ENCODE results near the gene NTM. TPM values are rescaled to one million over a fixed set of nuclear protein-coding genes. Genes with fewer than 3 reads are reported as not detected.
"Not testable (repeated sequence)": the region's sequence is repeated elsewhere in the genome, so short reads cannot be mapped to it uniquely, and the experiment has no call there.

NTM gene
- total and polyA plus RNA-seq, 2 donors (not counting 1 experiment from before 2014, with no cell fraction given) = 12.3 to 28.6 TPM

- Histone ChIP-seq H3K9ac (ENCODE audit: insufficient read depth, low read length) (peak overlapping the region; percentile 82), H3K4me3 (replicated peaks in 1 of 4; ENCODE audit: control extremely low read depth in 1 of 4, insufficient read depth in 1 of 4, low read depth in 3 of 4, low read length in 4 of 4) (peak overlapping the region; percentile 72 to 99 (median 93)), H2AFZ (ENCODE audit: low read length) (peak overlapping the region; percentile 91), H3K4me2 (ENCODE audit: extremely low read depth, insufficient read depth, low read length) (peak overlapping the region; percentile 77), H3K27ac (ENCODE audit: insufficient read depth, low read length) (peak overlapping the region; percentile 87), H3K79me2 (ENCODE audit: control insufficient read depth, insufficient read depth, low read length) (peaks cover 34% of the 10 kb centered on the region)
- H4K20me1 ChIP-seq (ENCODE audit: control insufficient read depth, extremely low read depth, insufficient read depth, low read length); H3K27me3 ChIP-seq (ENCODE audit: control insufficient read depth, insufficient read depth, low read length); H3K9me3 ChIP-seq (ENCODE audit: control insufficient read depth, insufficient read depth, low read depth, low read length); DNase-seq (ENCODE audit: low read depth in 2 of 2); H3K36me3 ChIP-seq (ENCODE audit: control insufficient read depth, insufficient read depth, low read length); H3K4me1 ChIP-seq (ENCODE audit: control insufficient read depth, extremely low read depth, insufficient read depth, low read length): not testable (repeated sequence)
- peak; percentile 33 to 45 for TF ChIP-seq CTCF (conservative IDR thresholded peaks at IDR 0.05 in 1 of 2, IDR thresholded peaks at IDR 0.05 in 1 of 2; ENCODE audit: low read depth in 1 of 2, low read length in 2 of 2)
Measured at GRCh38 chr11:131911388-131912032, 541.1 kb downstream of the NTM start.

- peaks cover 34% of the 10 kb centered on the region for H3K79me2 ChIP-seq (ENCODE audit: control insufficient read depth, insufficient read depth, low read length)
- TF ChIP-seq CTCF (conservative IDR thresholded peaks at IDR 0.05 in 1 of 2, IDR thresholded peaks at IDR 0.05 in 1 of 2; ENCODE audit: low read depth in 1 of 2, low read length in 2 of 2) = no peak
- no peak for TF ChIP-seq EZH2 (IDR thresholded peaks at IDR 0.05; ENCODE audit: low read length, missing control alignments)
- peak overlapping the region in 3 of 4 experiments; percentile 92 to 99 (median 94) for H3K4me3 ChIP-seq (replicated peaks in 1 of 4; ENCODE audit: control extremely low read depth in 1 of 4, insufficient read depth in 1 of 4, low read depth in 3 of 4, low read length in 4 of 4)
- H3K27ac ChIP-seq (ENCODE audit: insufficient read depth, low read length) = peak overlapping the region; percentile 16
- no peaks in the 10 kb centered on the region for H3K27me3 ChIP-seq (ENCODE audit: control insufficient read depth, insufficient read depth, low read length)
- DNase-seq (ENCODE audit: low read depth in 2 of 2) = no peak
- H3K9ac ChIP-seq (ENCODE audit: insufficient read depth, low read length) = no peak overlapping the region
- H4K20me1 ChIP-seq (ENCODE audit: control insufficient read depth, extremely low read depth, insufficient read depth, low read length) = no peaks in the 10 kb centered on the region
- no peaks in the 10 kb centered on the region for H3K36me3 ChIP-seq (ENCODE audit: control insufficient read depth, insufficient read depth, low read length)
- peak overlapping the region; percentile 22 for H2AFZ ChIP-seq (ENCODE audit: low read length)
- H3K4me2 ChIP-seq (ENCODE audit: extremely low read depth, insufficient read depth, low read length) = peak overlapping the region; percentile 77
- H3K4me1 ChIP-seq (ENCODE audit: control insufficient read depth, extremely low read depth, insufficient read depth, low read length) = peaks cover 7% of the 10 kb centered on the region
- H3K9me3 ChIP-seq (ENCODE audit: control insufficient read depth, insufficient read depth, low read depth, low read length) = no peaks in the 10 kb centered on the region
Measured at GRCh38 chr11:131912134-131912533, 541.7 kb downstream of the NTM start.

- no peak overlapping the region for H3K27ac ChIP-seq (ENCODE audit: insufficient read depth, low read length)
- H3K4me3 ChIP-seq (replicated peaks in 1 of 4; ENCODE audit: control extremely low read depth in 1 of 4, insufficient read depth in 1 of 4, low read depth in 3 of 4, low read length in 4 of 4) = no peak overlapping the region
- H4K20me1 ChIP-seq (ENCODE audit: control insufficient read depth, extremely low read depth, insufficient read depth, low read length) = no peaks in the 10 kb centered on the region
- H3K27me3 ChIP-seq (ENCODE audit: control insufficient read depth, insufficient read depth, low read length) = no peaks in the 10 kb centered on the region
- H3K9ac ChIP-seq (ENCODE audit: insufficient read depth, low read length) = no peak overlapping the region
- DNase-seq (ENCODE audit: low read depth in 2 of 2) = peak in 1 of 2 donors; percentile 47
- H3K9me3 ChIP-seq (ENCODE audit: control insufficient read depth, insufficient read depth, low read depth, low read length) = no peaks in the 10 kb centered on the region
- no peak overlapping the region for H2AFZ ChIP-seq (ENCODE audit: low read length)
- peaks cover 34% of the 10 kb centered on the region for H3K79me2 ChIP-seq (ENCODE audit: control insufficient read depth, insufficient read depth, low read length)
- TF ChIP-seq EZH2 (IDR thresholded peaks at IDR 0.05; ENCODE audit: low read length, missing control alignments) (no peak), CTCF (conservative IDR thresholded peaks at IDR 0.05 in 1 of 2, IDR thresholded peaks at IDR 0.05 in 1 of 2; ENCODE audit: low read depth in 1 of 2, low read length in 2 of 2) (no peak)
- no peak overlapping the region for H3K4me2 ChIP-seq (ENCODE audit: extremely low read depth, insufficient read depth, low read length)
- peaks cover 7% of the 10 kb centered on the region for H3K4me1 ChIP-seq (ENCODE audit: control insufficient read depth, extremely low read depth, insufficient read depth, low read length)
- no peaks in the 10 kb centered on the region for H3K36me3 ChIP-seq (ENCODE audit: control insufficient read depth, insufficient read depth, low read length)
Measured at GRCh38 chr11:131913267-131913666, 542.9 kb downstream of the NTM start.
